ENCODE data around the gene RBM10.
A peak's percentile ranks its signal among the peaks of the same experiment; 100 is the strongest.

Gene RBM10

DNA sequence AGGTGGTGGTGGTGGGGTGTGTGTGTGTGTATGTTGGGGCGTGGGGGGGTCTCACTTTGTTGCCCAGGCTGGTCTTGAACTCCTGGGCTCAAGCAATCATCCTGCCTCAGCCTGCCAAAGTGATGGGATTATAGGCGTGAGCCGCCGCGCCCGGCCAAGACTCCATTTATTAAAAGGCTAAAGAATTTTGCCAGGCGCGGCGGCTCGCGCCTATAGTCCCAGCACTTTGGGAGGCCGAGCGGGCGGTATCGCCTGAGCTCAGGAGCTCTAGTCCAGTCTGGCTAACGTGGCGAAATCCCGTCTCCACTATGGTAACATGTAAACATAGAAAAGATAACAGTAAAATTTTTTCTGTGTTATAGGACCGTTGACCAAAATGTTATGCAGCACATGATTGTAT is 44.9 kb downstream of the RBM10 start:
- TF ChIP-seq CTCF (IDR thresholded peaks at IDR 0.05; ENCODE audit: extremely low read depth, missing control alignments): no peak
- DNase-seq (ENCODE audit: low spot score): no peak

GRCh38 chrX:47190445-47191269 is 45.6 kb downstream of the RBM10 start:
- peak; percentile 89 for DNase-seq (ENCODE audit: low spot score)
- no peak for TF ChIP-seq CTCF (IDR thresholded peaks at IDR 0.05; ENCODE audit: extremely low read depth, missing control alignments)

GRCh38 chrX:47191331-47191730 is 46.3 kb downstream of the RBM10 start:
- TF ChIP-seq CTCF (IDR thresholded peaks at IDR 0.05; ENCODE audit: extremely low read depth, missing control alignments): no peak
- peak; percentile 43 for DNase-seq (ENCODE audit: low spot score)

DNA sequence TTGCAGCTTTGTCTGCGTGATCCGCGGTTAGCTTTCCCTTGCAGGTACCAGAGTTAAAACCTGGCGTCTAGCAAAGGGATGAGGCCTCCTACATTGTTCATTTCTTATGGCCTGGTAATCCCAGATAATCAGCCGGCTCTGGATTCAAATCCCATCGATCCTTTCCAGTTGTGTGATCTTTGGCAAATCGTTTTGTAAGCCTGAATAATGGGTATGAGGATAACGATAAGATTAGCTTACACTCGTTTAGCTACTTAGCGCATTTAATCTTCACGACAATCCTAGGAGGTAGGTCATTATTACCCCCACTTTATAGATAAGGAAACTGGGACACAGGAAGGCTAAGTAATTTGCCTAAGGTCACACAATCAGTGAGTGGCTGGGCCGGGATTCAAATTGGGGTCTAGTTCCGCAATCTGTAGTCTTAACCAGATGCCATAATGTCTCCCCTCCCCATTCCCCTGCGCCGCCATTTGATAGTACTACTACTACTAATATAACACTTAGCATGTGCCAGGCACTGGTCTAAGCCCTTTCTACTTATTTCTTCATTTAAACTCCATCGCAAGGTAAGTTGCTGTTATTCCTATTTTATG is 46.9 kb downstream of the RBM10 start:
- no peak for TF ChIP-seq CTCF (IDR thresholded peaks at IDR 0.05; ENCODE audit: extremely low read depth, missing control alignments)
- DNase-seq (ENCODE audit: low spot score): no peak

DNA sequence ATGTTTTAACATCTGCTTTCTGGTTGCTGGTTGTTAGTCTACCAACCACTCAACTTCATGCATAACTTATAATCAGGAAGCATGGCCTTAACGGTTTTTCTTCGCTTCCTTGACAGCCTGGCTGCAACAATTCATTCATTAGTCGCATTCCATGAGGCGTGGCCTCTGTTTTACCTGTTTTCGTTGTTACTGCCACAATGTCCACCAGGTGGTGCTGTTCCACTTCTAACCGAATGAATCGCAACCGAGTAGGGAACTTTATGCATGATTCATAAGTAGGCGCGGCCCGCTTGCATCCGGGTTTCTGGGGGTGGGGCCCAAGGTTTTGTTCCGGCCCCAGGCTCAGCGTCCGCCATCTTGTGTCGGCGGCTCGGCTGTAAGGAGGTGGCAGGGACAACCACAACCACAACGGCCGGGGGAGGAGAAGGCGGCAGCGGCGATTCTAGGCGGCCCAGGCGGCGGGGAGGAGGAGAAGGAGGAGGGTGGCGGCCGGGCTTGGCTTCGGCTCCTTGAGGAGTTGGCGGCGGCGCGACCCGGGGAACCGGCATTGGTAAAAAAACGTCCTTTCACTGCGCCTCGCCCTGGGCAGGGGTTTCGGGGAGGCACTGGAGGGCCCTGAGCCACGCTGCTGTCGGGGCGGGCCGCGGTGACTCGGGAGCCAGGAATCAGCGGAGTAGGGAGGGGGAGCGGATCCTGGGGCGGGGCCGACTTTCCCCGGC is 48.6 kb downstream of the RBM10 start, which contains the start of gene UBA1:
Gene UBA1 (plus strand): TSS at position 355 of the 719 bp plus-strand sequence. CDS start 4,974 bp downstream, outside the sequence.
- peak; percentile 80 for DNase-seq (ENCODE audit: low spot score)
- TF ChIP-seq CTCF (IDR thresholded peaks at IDR 0.05; ENCODE audit: extremely low read depth, missing control alignments): peak; percentile 26

DNA sequence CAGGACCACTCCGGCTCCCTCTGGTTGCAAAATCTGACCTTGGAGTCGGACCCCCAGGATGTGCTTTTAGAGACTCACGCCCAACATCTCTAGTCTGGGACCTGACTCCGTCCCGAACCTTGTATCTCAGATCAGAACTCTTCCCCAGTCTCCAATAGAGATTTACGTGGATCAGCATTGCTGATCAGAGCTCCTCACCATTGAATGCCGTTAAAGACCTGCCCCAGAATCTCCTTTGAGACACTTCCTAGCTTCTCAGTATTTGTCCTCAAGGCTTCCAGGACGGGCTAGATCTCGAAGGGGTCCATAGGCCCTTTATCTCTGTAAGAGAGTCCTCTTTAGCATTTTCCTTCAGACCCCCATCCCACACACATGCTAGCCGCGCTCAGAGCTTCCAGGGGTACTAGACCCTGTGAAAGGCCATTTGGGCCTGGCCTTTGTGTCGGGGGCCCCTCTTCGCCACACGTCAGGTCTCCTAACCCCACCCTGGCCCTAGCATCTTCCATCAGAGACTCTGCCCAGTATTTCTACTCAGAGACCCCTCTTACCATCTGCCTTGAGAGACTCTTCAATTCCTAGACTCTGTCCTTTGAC is 49.3 kb downstream of the RBM10 start:
- no peak for TF ChIP-seq CTCF (IDR thresholded peaks at IDR 0.05; ENCODE audit: extremely low read depth, missing control alignments)
- no peak for DNase-seq (ENCODE audit: low spot score)

All from GM20000 (cell line).